ENCODE data around the gene USP17L12. TPM values are rescaled to one million over a fixed set of nuclear protein-coding genes. Genes with fewer than 3 reads are reported as not detected.
"Not testable (repeated sequence)": the region's sequence is repeated elsewhere in the genome, so short reads cannot be mapped to it uniquely, and the experiment has no call there.

The USP17L12 gene
- polyA plus RNA-seq (2011; rRNA removed), result not detected in 2 replicates
- polyA plus RNA-seq (2012; cell fraction: cytosol; rRNA removed), result not detected in 2 replicates
- polyA plus RNA-seq (2012; cell fraction: nucleus; rRNA removed), result not detected in 2 replicates
- polyA plus RNA-seq (2017; fragmentation: RNase III; extraction: RNeasy Plus Mini Kit Qiagen cat#74134 plus additional on column Dnase treatment), result not detected in 3 replicates
- polyA minus RNA-seq (2011; rRNA and poly(A)+ RNA removed), result not detected in 2 replicates

DNA sequence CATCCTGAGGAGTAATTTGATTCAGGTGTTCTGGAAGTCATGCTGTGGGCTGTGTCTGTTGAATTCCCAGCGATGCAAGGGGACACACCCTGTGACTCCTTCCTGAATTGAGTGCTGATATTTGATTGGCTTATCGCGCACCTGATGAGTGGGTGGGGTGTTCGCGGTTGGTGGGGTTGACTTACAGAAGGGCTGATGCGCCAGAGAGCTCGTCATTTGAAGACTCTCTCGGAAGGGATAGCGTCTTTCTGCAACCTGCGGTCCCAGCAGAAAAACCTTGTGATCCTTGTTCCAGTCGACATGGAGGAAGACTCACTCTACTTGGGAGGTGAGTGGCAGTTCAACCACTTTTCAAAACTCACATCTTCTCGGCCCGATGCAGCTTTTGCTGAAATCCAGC, at the start of gene USP17L12:
Gene USP17L12, plus strand, starts transcription at position 301 of the 400 bp plus-strand sequence. Its CDS starts 0 bp downstream, at position 301.
- H3K4me1 ChIP-seq; H3K27ac ChIP-seq; H3K4me2 ChIP-seq; H3K9me3 ChIP-seq; DNase-seq (ENCODE audit: low read depth in 1 of 2, low spot score in 1 of 2); POLR2A ChIA-PET; ATAC-seq; CTCF ChIA-PET; FAIRE-seq; H3K4me3 ChIP-seq: not testable (repeated sequence)
- no CpG with 5 or more reads among the region's 13 CpGs for WGBS (ENCODE audit: missing lambda C conversion rate)

GRCh38 chr4:9210357-9210756, 9.6 kb upstream of the USP17L12 start, which contains the start of gene USP17L10:
Gene USP17L10, plus strand, starts transcription at chr4:9210657. Its CDS starts 0 bp downstream, at chr4:9210657.
- ATAC-seq; CTCF ChIA-PET; POLR2A ChIA-PET; H3K27ac ChIP-seq; H3K4me1 ChIP-seq; H3K4me2 ChIP-seq; H3K9me3 ChIP-seq; FAIRE-seq; DNase-seq (ENCODE audit: low read depth in 1 of 2, low spot score in 1 of 2); H3K4me3 ChIP-seq: not testable (repeated sequence)
- 35% methylated on average over 5 of the region's 13 CpGs for WGBS (ENCODE audit: missing lambda C conversion rate)

DNA sequence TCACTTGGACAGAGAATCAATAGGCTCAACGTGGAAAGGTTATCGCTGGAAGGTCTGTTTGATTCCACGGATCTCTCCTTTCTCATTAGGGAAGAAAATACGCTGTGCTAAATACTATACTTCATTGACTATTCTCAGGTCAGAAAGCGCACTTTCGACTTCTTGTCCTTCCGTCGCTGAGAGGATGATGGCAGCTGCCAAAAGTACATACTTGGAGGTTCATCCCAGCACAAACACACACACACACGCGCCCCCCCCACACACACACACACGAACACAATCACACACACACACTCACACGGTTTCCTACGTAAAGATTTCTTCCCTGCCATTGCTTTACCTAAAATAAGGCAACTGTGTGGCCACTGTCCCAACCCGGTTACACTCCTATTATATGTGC, 5.3 kb upstream of the USP17L12 start:
- H3K4me3 ChIP-seq; FAIRE-seq; ATAC-seq; H3K4me1 ChIP-seq; H3K4me2 ChIP-seq; POLR2A ChIA-PET; CTCF ChIA-PET; H3K9me3 ChIP-seq; DNase-seq (ENCODE audit: low read depth in 1 of 2, low spot score in 1 of 2); H3K27ac ChIP-seq: not testable (repeated sequence)
- WGBS (ENCODE audit: missing lambda C conversion rate), result 45% methylated on average over 11 of the region's 14 CpGs

DNA sequence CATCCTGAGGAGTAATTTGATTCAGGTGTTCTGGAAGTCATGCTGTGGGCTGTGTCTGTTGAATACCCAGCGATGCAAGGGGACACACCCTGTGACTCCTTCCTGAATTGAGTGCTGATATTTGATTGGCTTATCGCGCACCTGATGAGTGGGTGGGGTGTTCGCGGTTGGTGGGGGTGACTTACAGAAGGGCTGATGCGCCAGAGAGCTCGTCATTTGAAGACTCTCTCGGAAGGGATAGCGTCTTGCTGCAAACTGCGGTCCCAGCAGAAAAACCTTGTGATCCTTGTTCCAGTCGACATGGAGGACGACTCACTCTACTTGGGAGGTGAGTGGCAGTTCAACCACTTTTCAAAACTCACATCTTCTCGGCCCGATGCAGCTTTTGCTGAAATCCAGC, 4.8 kb upstream of the USP17L12 start, which contains the start of gene USP17L11:
Gene USP17L11, plus strand, starts transcription at position 301 of the 400 bp plus-strand sequence. Its CDS starts 0 bp downstream, at position 301.
- POLR2A ChIA-PET; DNase-seq (ENCODE audit: low read depth in 1 of 2, low spot score in 1 of 2); H3K4me2 ChIP-seq; H3K4me1 ChIP-seq; H3K9me3 ChIP-seq; FAIRE-seq; CTCF ChIA-PET; ATAC-seq; H3K27ac ChIP-seq; H3K4me3 ChIP-seq: not testable (repeated sequence)
- WGBS (ENCODE audit: missing lambda C conversion rate), result no CpG with 5 or more reads among the region's 14 CpGs

DNA sequence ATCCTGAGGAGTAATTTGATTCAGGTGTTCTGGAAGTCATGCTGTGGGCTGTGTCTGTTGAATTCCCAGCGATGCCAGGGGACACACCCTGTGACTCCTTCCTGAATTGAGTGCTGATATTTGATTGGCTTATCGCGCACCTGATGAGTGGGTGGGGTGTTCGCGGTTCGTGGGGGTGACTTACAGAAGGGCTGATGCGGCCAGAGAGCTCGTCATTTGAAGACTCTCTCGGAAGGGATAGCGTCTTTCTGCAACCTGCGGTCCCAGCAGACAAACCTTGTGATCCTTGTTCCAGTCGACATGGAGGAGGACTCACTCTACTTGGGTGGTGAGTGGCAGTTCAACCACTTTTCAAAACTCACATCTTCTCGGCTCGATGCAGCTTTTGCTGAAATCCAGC, 4.6 kb downstream of the USP17L12 start, which contains the start of gene USP17L13:
Gene USP17L13, plus strand, starts transcription at position 301 of the 400 bp plus-strand sequence. Its CDS starts 0 bp downstream, at position 301.
- POLR2A ChIA-PET; DNase-seq (ENCODE audit: low read depth in 1 of 2, low spot score in 1 of 2); FAIRE-seq; H3K4me3 ChIP-seq; CTCF ChIA-PET; ATAC-seq; H3K4me1 ChIP-seq; H3K27ac ChIP-seq; H3K4me2 ChIP-seq; H3K9me3 ChIP-seq: not testable (repeated sequence)
- no CpG with 5 or more reads among the region's 14 CpGs for WGBS (ENCODE audit: missing lambda C conversion rate)

- H3K27ac ChIP-seq; FAIRE-seq; ATAC-seq; H3K4me2 ChIP-seq; H3K4me3 ChIP-seq; CTCF ChIA-PET; POLR2A ChIA-PET; H3K4me1 ChIP-seq; DNase-seq (ENCODE audit: low read depth in 1 of 2, low spot score in 1 of 2); H3K9me3 ChIP-seq: not testable (repeated sequence)
- 48% methylated on average over 5 of the region's 8 CpGs for WGBS (ENCODE audit: missing lambda C conversion rate)
Measured at GRCh38 chr4:9230249-9230648, 10.3 kb downstream of the USP17L12 start.

DNA sequence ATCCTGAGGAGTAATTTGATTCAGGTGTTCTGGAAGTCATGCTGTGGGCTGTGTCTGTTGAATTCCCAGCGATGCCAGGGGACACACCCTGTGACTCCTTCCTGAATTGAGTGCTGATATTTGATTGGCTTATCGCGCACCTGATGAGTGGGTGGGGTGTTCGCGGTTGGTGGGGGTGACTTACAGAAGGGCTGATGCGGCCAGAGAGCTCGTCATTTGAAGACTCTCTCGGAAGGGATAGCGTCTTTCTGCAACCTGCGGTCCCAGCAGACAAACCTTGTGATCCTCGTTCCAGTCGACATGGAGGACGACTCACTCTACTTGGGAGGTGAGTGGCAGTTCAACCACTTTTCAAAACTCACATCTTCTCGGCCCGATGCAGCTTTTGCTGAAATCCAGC, 14.1 kb downstream of the USP17L12 start, which contains the start of gene USP17L15:
Gene USP17L15, plus strand, starts transcription at position 301 of the 400 bp plus-strand sequence. Its CDS starts 0 bp downstream, at position 301.
- H3K27ac ChIP-seq; H3K9me3 ChIP-seq; CTCF ChIA-PET; FAIRE-seq; H3K4me3 ChIP-seq; H3K4me2 ChIP-seq; H3K4me1 ChIP-seq; ATAC-seq; DNase-seq (ENCODE audit: low read depth in 1 of 2, low spot score in 1 of 2); POLR2A ChIA-PET: not testable (repeated sequence)
- no CpG with 5 or more reads among the region's 15 CpGs for WGBS (ENCODE audit: missing lambda C conversion rate)

DNA sequence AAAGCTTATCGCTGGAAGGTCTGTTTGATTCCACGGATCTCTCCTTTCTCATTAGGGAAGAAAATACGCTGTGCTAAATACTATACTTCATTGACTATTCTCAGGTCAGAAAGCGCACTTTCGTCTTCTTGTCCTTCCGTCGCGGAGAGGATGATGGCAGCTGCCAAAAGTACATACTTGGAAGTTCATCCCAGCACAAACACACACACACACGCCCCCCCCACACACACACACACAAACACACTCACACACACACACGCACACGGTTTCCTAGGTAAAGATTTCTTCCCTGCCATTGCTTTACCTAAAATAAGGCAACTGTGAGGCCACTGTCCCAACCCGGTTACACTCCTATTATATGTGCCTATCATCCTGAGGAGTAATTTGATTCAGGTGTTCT, 18.5 kb downstream of the USP17L12 start:
- DNase-seq (ENCODE audit: low read depth in 1 of 2, low spot score in 1 of 2); H3K9me3 ChIP-seq; H3K4me3 ChIP-seq; POLR2A ChIA-PET; ATAC-seq; CTCF ChIA-PET; H3K4me2 ChIP-seq; H3K27ac ChIP-seq; FAIRE-seq; H3K4me1 ChIP-seq: not testable (repeated sequence)
- 0% methylated on average over 1 of the region's 12 CpGs for WGBS (ENCODE audit: missing lambda C conversion rate)

DNA sequence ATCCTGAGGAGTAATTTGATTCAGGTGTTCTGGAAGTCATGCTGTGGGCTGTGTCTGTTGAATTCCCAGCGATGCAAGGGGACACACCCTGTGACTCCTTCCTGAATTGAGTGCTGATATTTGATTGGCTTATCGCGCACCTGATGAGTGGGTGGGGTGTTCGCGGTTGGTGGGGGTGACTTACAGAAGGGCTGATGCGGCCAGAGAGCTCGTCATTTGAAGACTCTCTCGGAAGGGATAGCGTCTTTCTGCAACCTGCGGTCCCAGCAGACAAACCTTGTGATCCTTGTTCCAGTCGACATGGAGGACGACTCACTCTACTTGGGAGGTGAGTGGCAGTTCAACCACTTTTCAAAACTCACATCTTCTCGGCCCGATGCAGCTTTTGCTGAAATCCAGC, 23.6 kb downstream of the USP17L12 start, which contains the start of gene USP17L17:
Gene USP17L17, plus strand, starts transcription at position 301 of the 400 bp plus-strand sequence. Its CDS starts 0 bp downstream, at position 301.
- POLR2A ChIA-PET, result not testable (repeated sequence)

DNA sequence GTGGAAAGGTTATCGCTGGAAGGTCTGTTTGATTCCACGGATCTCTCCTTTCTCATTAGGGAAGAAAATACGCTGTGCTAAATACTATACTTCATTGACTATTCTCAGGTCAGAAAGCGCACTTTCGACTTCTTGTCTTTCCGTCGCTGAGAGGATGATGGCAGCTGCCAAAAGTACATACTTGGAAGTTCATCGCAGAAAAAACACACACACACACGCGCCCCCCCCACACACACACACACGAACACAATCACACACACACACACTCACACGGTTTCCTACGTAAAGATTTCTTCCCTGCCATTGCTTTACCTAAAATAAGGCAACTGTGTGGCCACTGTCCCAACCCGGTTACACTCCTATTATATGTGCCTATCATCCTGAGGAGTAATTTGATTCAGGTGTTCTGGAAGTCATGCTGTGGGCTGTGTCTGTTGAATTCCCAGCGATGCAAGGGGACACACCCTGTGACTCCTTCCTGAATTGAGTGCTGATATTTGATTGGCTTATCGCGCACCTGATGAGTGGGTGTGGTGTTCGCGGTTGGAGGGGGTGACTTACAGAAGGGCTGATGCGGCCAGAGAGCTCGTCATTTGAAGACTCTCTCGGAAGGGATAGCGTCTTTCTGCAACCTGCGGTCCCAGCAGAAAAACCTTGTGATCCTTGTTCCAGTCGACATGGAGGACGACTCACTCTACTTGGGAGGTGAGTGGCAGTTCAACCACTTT, 28.2 kb downstream of the USP17L12 start, which contains the start of gene USP17L18:
Gene USP17L18, plus strand, starts transcription at position 678 of the 728 bp plus-strand sequence. Its CDS starts 0 bp downstream, at position 678.
- POLR2A ChIA-PET; H3K4me2 ChIP-seq; FAIRE-seq; H3K4me1 ChIP-seq; CTCF ChIA-PET; DNase-seq (ENCODE audit: low read depth in 1 of 2, low spot score in 1 of 2); H3K4me3 ChIP-seq; H3K9me3 ChIP-seq; H3K27ac ChIP-seq; ATAC-seq: not testable (repeated sequence)
- 44% methylated on average over 15 of the region's 26 CpGs for WGBS (ENCODE audit: missing lambda C conversion rate)

More for the DNA sequence above, 23.6 kb downstream of the USP17L12 start, which contains the start of gene USP17L17:
- H3K4me3 ChIP-seq; CTCF ChIA-PET; H3K27ac ChIP-seq; H3K4me2 ChIP-seq; H3K9me3 ChIP-seq; DNase-seq (ENCODE audit: low read depth in 1 of 2, low spot score in 1 of 2); ATAC-seq; H3K4me1 ChIP-seq; FAIRE-seq: not testable (repeated sequence)
- WGBS (ENCODE audit: missing lambda C conversion rate), result 49% methylated on average over 13 of the region's 14 CpGs

- H3K4me1 ChIP-seq; CTCF ChIA-PET; H3K4me3 ChIP-seq; FAIRE-seq; H3K27ac ChIP-seq; DNase-seq (ENCODE audit: low read depth in 1 of 2, low spot score in 1 of 2); ATAC-seq; H3K4me2 ChIP-seq; POLR2A ChIA-PET; H3K9me3 ChIP-seq: not testable (repeated sequence)
- WGBS (ENCODE audit: missing lambda C conversion rate), result no CpG with 5 or more reads among the region's 13 CpGs
Measured at GRCh38 chr4:9253078-9253477, 33.1 kb downstream of the USP17L12 start, which contains the start of gene USP17L19. Gene USP17L19, plus strand, starts transcription at chr4:9253378. Its CDS starts 0 bp downstream, at chr4:9253378.

Data from A549 (cell line).